ENCODE data around the gene IDI2.
A peak's percentile ranks its signal among the peaks of the same experiment; 100 is the strongest.
"Not testable (repeated sequence)": the region's sequence is repeated elsewhere in the genome, so short reads cannot be mapped to it uniquely, and the experiment has no call there.

IDI2 gene

DNA sequence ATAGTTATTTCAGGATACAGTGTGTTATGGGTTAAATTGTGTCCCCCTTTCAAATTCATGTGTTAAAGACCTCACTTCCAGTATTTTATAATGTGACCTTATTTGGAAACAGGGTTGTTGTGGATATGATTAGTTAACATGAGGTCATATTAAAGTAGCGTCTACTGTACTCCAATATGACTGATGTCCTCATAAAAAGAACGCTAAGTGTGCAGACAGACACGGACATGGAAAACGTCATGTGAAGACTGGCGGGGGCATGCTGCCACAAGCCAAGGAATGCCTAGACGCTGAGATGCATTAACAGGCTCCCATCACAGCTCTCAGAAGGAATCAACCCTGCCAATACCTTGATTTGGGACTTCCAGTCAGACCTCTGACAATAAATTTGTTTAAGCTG, 29.0 kb upstream of the IDI2 start:
- no peak for TF ChIP-seq ZNF274 (IDR thresholded peaks at IDR 0.05; ENCODE audit: low read depth, low read length)
- H3K4me3 ChIP-seq (ENCODE audit: low read length): peak overlapping the region; percentile 76

DNA sequence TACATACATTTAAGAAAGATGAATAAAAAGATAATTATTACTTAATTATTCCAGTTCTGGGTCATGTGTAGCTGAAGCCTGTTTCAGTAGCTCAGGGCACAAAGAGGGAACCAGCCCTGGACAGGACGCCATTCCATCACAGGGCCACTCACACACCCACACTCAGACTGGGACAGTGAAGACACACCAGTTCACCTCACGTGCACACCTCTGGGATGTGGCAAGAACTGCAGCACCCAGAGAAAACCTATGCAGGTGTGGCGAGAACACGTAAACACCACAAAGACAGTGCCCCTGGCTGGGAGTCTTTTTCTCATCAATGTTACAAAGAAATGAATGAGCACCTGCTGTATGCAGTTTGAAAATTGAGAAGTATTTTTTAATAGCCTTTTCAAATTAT, 24.9 kb upstream of the IDI2 start:
- TF ChIP-seq ZNF274 (IDR thresholded peaks at IDR 0.05; ENCODE audit: low read depth, low read length): no peak

DNA sequence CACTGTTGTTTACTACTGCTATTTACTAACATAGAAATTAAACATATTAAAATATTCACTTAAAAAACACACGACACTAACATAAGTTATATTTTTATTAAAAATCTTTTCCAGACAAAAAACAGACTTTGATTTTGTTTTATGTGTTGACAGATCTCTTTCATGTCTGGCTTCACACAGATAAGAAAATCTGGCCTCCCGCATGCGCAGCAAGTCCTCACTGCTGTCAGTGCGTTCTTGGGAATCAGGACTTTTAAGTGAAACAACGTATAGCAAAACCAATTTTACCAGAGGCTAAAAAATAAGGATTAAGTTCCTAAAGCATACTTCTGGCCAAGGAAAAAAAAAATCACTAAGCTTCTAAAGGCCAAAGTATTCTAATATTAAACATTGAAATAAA, 24.5 kb upstream of the IDI2 start:
- no peak for TF ChIP-seq ZNF274 (IDR thresholded peaks at IDR 0.05; ENCODE audit: low read depth, low read length)
- peak overlapping the region; percentile 94 for H3K4me3 ChIP-seq (ENCODE audit: low read length)

More for the DNA sequence above, 24.9 kb upstream of the IDI2 start:
- H3K4me3 ChIP-seq (ENCODE audit: low read length): peak overlapping the region; percentile 94

GRCh38 chr10:1049425-1049958, 23.8 kb upstream of the IDI2 start:
- H3K4me3 ChIP-seq (ENCODE audit: low read length): peak overlapping the region; percentile 94
- TF ChIP-seq ZNF274 (IDR thresholded peaks at IDR 0.05; ENCODE audit: low read depth, low read length): no peak

- peak within 1 kb of the TSS; percentile 94 for H3K4me3 ChIP-seq (ENCODE audit: low read length)
- no peak for TF ChIP-seq ZNF274 (IDR thresholded peaks at IDR 0.05; ENCODE audit: low read depth, low read length)
Measured at GRCh38 chr10:1048732-1049424, 23.2 kb upstream of the IDI2 start, which contains the start of gene IDI1. Gene IDI1, minus strand, starts transcription at chr10:1049119. Its CDS starts 116 bp downstream, at chr10:1049003.

GRCh38 chr10:1048349-1048731, 22.7 kb upstream of the IDI2 start:
- no peak for TF ChIP-seq ZNF274 (IDR thresholded peaks at IDR 0.05; ENCODE audit: low read depth, low read length)
- H3K4me3 ChIP-seq (ENCODE audit: low read length): peak overlapping the region; percentile 79

GRCh38 chr10:1047937-1048336, 22.3 kb upstream of the IDI2 start:
- TF ChIP-seq ZNF274 (IDR thresholded peaks at IDR 0.05; ENCODE audit: low read depth, low read length): no peak
- H3K4me3 ChIP-seq (ENCODE audit: low read length): peak overlapping the region; percentile 79

- H3K4me3 ChIP-seq (ENCODE audit: low read length): peak overlapping the region; percentile 48; the same call in 1 of the 2 replicates
- TF ChIP-seq ZNF274 (IDR thresholded peaks at IDR 0.05; ENCODE audit: low read depth, low read length): no peak
Measured at GRCh38 chr10:1045415-1045814, 19.8 kb upstream of the IDI2 start.

DNA sequence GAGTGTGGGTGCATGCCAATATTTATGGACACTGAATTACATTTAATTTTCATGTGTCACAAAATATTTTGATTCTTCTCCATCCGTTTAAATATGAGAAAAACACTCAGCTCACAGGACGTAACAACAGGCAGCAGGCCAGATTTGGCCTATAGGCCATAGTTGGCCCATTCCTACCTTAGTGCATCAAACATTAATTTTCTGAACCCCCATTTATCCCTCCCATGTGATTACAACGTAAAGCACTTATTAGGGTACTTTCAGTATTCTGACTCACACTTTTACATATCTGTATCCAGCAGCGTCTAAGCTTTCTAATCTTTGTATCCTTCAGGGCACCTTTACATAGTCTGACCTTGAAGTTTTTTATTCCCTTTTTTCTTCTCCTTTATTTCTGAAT, 19.3 kb upstream of the IDI2 start:
- H3K4me3 ChIP-seq (ENCODE audit: low read length): no peak overlapping the region
- TF ChIP-seq ZNF274 (IDR thresholded peaks at IDR 0.05; ENCODE audit: low read depth, low read length): no peak

DNA sequence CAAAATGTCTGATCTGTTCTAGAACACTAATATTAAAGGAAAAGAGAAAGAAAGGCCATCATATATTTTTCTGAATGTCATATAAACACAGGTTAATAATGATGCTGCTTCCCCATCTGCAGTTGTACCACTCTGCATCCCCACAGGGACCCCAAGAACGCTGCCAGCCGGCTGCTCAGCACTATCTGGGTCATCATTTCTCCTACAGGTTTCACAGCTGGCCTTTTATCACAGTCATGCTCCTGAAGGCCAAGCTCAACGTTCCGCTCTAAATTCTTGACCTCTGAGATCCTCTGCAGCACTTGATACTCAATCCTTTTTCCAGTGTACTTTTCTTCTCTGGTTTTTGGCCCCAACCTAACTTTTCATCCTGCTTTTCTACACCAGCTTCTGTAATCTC, 18.5 kb upstream of the IDI2 start:
- TF ChIP-seq ZNF274 (IDR thresholded peaks at IDR 0.05; ENCODE audit: low read depth, low read length): no peak
- H3K4me3 ChIP-seq (ENCODE audit: low read length): peak overlapping the region; percentile 49; the same call in 1 of the 2 replicates

GRCh38 chr10:1043532-1043995, 17.9 kb upstream of the IDI2 start:
- H3K4me3 ChIP-seq (ENCODE audit: low read length): peak overlapping the region; percentile 49
- TF ChIP-seq ZNF274 (IDR thresholded peaks at IDR 0.05; ENCODE audit: low read depth, low read length): no peak

GRCh38 chr10:1041514-1041913, 15.9 kb upstream of the IDI2 start:
- TF ChIP-seq ZNF274 (IDR thresholded peaks at IDR 0.05; ENCODE audit: low read depth, low read length): no peak
- H3K4me3 ChIP-seq (ENCODE audit: low read length): no peak overlapping the region

DNA sequence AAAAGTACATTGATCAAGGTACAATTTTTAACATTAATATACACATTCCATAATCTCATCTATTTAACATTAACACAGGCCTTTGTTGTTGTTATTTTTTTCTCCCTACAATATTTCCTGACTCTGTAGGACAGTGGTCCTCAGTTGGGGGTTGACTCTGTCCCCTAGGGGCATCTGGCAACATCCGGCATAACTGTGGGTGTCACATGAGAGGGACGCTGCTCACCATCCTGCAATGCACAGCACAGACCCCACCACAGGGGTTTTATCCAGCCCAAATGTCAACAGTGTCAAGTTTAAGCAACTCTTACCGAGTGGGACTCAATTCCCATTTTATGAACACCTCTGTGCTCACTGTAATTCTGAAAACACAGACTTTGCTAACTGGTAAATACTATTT, 14.5 kb upstream of the IDI2 start:
- TF ChIP-seq ZNF274 (IDR thresholded peaks at IDR 0.05; ENCODE audit: low read depth, low read length): no peak
- H3K4me3 ChIP-seq (ENCODE audit: low read length): no peak overlapping the region

- not testable (repeated sequence) for H3K4me3 ChIP-seq (ENCODE audit: low read length)
Measured at GRCh38 chr10:1038769-1039168, 13.1 kb upstream of the IDI2 start.

GRCh38 chr10:1037098-1037497, 11.4 kb upstream of the IDI2 start:
- H3K4me3 ChIP-seq (ENCODE audit: low read length): no peak overlapping the region

More at GRCh38 chr10:1037098-1037497, 11.4 kb upstream of the IDI2 start:
- TF ChIP-seq ZNF274 (IDR thresholded peaks at IDR 0.05; ENCODE audit: low read depth, low read length): no peak
